ENCODE data around the gene PLSCR1.

The PLSCR1 gene

GRCh38 chr3:146470425-146470990 lies 73.9 kb downstream of the PLSCR1 start:
- no peak for DNase-seq

- DNase-seq, result no peak
Observed at GRCh38 chr3:146469150-146470017, 75.0 kb downstream of the PLSCR1 start, which contains the start of gene PLSCR2. Gene PLSCR2, minus strand, starts transcription at chr3:146469561. Its CDS starts 9,657 bp downstream, at chr3:146459904.

DNA sequence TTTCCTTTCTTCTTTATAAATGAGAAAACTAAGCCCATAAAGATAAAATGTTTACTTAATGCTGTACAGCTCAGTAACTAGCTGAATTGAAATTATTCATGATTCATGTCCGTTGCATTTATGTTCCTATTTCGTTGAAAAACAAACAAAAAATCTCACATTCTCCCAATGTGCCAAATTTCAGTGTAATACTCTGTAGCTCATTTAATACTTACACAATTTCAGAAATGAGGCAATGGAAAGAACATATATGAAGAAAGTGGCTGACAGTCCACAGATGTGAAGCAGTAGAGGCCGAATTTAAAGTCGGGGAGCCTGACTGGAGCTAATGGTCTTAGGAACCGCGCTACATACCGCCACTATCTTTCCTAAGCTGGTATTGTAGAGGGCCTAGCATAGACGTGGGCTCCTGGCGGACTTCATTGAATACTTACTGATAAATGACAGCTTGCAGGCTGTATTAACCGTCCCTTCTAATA lies 75.7 kb downstream of the PLSCR1 start:
- DNase-seq, result no peak

DNA sequence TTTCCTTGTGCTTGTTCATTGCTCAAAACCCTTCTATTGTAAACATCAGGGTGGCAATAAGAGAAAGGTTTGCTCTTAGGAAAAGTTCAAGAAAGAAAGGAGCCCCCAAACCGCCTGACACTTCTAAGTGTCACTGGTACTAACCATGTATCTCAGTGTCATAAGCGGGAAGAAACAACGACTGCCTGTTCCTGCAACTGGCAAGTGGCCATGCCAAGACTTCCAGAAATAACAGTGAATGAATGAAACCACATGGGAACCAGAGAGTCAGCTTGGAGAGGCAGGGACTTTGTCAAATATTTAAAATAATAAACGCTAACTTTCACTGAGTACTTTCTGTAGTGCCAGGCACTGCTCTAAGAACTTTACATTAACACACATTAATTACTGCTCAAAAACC lies 76.2 kb downstream of the PLSCR1 start:
- DNase-seq, result no peak

DNA sequence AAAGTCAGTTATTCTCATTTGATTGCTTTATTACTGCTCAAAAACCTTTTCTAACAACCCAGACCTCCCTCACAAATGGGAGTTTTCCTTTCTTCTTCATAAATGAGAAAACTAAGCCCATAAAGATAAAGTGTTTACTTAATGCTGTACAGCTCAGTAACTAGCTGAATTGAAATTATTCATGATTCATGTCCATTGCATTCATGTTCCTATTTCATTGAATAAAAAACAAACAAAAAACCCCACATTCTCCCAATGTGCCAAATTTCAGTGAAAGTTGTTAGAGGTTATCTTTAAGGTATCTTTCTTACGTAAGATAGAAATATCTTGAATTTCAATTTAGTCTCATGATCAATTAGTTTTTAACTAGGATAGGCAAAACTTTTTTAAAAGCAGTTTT lies 77.8 kb downstream of the PLSCR1 start:
- no peak for DNase-seq

DNA sequence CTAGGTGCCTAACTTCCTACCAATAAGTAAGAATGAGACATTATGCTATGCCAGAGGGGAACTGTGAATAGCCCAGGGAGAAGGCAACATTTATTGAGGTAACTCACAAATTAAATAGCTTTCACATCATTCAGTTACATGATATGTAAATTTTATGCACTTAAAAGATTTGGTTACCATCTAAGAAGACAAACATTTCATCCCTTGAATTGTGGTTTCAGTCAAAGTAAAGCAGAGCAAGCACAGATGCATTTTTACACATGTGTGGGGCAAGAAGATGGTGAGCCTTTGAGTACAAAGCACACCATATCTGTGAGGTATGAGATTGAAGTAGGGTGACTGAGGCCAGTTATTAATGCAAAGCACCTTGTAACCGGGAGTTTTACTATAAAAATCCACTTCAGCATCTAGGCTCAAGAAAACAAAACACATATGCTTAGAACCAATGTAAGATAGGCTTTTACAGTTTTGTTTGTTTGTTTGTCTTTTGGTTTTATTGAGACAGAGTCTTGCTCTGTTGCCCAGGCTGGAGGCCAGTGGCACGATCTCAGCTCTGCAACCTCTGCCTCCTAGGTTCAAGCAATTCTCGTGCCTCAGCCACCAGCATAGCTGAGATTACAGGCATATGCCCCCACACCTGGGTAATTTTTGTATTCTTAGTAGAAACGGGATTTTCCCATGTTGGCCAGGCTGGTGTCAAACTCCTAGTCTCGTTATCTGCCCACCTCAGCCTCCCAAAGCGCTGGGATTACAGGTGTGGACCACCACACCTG lies 78.5 kb downstream of the PLSCR1 start:
- no peak for DNase-seq
